VCaP (cell line): Measurements from ENCODE around the gene GXYLT1.
A peak's percentile ranks its signal among the peaks of the same experiment; 100 is the strongest.

Experiments
- H3K27ac ChIP-seq: fragments of 450-650 bp; 2 replicates; pipeline ENCODE4 v1.5.1; 2017
- TF ChIP-seq, protein P1 (sequence below): fragments of 450-650 bp; conservative IDR thresholded peaks from 2 replicates; pipeline ENCODE4 v1.5.1; 2017; ENCODE audit warnings: mild to moderate bottlenecking, moderate library complexity

Gene GXYLT1

DNA sequence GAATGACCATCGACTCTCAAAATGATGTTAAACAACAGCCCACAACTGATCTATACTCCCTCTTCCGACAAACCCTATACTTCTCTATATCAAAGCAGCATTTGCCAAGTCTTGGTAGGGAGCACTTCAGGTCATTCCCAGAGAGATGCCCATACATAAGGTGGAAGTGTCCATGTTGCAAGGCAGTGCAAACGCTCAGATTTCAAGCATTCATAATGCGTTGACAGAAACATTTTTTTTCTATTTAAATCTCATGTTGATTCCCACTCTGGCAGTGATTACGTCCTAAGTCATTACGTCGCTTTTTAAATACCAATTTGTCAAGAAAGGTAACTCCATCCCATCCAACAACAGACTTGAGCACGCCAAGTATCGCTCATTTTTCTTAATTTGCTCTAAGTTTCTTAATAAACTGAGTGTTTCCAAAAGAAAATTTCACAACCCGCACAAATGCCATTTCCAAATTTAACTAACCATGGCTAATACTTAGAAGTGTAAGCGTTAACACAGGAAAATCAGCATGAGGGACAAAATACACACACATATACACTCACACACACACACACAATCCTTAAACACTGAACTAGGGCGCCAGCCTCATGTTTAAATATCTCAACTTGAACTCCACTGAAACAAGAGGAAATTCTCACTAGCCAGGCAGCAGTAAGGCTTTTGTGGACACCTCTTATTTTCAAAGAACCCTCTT, 1.1 kb downstream of the GXYLT1 start:
- H3K27ac ChIP-seq, result peak overlapping the region; percentile 93
- TF ChIP-seq, protein P1, sequence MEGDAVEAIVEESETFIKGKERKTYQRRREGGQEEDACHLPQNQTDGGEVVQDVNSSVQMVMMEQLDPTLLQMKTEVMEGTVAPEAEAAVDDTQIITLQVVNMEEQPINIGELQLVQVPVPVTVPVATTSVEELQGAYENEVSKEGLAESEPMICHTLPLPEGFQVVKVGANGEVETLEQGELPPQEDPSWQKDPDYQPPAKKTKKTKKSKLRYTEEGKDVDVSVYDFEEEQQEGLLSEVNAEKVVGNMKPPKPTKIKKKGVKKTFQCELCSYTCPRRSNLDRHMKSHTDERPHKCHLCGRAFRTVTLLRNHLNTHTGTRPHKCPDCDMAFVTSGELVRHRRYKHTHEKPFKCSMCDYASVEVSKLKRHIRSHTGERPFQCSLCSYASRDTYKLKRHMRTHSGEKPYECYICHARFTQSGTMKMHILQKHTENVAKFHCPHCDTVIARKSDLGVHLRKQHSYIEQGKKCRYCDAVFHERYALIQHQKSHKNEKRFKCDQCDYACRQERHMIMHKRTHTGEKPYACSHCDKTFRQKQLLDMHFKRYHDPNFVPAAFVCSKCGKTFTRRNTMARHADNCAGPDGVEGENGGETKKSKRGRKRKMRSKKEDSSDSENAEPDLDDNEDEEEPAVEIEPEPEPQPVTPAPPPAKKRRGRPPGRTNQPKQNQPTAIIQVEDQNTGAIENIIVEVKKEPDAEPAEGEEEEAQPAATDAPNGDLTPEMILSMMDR, result no peak

DNA sequence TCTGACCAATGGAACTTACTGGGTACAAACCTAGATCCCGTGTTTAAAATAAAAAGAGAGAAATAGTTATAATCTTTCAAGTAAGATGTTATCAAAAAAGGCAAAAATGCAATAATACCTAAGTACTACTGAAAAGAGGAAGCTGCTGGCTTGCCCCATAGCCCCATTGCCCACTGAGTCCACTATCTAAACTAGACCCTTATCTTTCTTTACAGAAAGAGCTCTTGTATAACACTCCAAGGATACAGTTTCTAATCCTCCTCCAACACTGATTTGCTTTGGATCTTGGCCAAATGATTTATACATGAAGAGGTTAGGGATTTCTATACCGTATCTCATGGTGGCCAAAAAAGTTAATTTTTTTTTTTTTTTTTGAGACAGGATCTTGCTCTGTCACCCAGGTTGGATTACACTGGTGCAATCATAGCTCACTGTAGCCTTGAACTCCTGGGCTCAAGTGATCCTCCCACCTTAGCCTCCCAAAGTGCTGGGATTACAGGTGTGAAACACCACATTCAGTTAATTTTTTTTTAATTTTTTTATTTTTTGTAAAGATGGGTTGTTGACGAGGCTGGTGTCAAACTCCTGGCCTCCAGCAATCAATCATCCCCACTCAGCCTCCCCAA, 2.6 kb downstream of the GXYLT1 start:
- no peak overlapping the region for H3K27ac ChIP-seq
- TF ChIP-seq, protein P1, result no peak

DNA sequence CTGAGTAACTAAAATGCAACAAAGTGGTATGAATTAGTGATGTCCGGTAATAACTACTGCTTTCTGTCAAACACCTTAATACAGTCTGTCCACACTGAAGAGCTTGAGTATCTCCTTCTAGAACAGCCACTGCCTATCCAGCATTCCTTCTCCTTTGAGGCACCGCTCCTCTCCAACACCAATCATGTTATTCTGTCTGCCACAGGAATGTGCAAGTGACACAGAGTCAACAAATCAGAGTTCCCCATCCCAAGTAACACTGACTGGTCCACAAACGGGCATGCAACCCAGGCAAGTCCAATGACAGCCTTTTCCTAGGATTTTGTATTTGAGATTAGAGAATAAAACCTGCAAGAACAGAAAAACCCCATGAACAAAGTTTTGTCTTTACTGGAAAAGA, 3.8 kb downstream of the GXYLT1 start:
- no peak overlapping the region for H3K27ac ChIP-seq
- TF ChIP-seq, protein P1, result no peak

DNA sequence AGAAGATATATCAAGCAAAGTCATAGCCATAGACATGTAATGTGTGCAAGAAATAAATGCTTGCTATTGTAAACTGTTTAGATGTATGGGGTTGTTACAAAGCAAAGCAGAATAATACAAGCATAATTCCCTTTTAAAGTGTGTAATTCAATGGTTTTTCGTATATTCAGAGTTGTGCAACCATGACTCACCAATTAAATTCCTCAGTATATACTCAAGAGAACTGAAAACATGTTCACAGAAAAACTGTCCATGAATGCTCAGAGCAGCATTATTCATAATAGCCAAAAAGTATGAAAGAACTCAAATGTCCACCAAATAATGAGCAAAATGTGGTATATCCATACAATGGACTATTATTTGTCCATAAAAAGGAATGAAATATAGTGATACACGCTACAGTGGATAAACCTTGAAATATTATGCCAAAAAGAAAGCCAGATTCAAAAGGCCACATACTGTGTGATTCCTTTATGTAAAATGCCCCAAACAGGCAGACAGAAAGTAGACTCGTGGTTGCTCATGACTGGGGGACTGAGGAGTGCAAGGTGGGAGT, 9.3 kb downstream of the GXYLT1 start:
- TF ChIP-seq, protein P1, result no peak
- H3K27ac ChIP-seq, result no peak overlapping the region

DNA sequence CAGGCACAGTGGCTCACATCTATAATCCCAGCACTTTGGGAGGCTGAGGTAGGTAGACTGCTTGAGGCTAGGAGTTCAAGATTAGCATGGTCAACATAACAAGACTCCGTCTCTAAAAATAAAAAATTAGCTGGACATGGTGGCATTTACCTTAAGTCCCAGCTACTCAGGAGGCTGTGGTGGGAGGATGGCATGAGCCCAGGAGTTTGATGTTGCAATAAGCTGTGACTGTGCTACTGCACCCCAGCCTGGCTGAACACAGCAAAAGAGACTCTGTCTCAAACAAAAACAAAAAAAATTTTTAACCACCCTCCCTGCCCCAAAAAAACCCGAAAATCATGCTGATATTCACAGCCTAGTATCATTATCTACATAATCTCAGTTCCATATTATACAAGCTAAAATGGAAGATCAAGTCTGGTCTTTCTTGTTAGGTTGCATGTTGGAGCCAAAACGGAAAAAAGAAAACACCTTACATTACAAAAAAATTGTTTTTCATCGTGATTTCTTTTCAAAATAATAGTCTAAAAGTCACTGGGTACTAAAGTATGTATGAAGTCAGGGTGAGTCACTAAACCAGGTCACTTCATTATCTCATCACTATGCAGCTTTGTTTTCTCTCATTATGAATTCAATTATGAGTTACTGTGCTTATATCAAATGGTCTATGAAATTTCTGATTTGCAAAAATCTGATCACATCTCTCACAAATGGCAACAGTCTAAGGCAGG, 13.8 kb downstream of the GXYLT1 start:
- TF ChIP-seq, protein P1, result no peak
- H3K27ac ChIP-seq, result no peak overlapping the region

DNA sequence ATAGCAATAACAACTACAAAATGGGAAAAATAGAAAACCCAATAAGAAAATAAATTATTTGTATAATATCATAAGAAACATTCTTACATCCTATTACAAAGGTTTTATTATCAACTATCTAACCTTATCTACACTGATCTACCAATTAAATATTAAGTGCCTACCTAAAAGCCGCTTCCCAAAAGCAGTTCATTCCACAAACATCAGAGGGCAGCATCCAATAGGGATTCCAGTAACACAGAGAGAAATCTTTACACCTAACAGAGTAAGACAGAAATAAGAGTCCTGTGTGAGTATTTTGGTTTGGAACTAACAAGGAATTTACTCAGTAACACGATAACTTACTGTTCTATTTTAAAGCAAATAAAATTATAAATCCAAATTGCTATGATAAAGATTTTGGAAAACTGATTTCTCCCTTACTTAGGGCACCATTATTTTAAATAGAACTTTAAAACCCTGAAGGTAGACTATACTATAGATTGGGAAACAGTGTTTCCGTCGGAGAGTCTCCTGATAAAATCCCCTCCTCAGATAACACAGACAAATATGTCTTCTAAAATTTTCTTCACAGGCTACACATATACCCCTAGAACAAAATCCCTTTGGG, 15.0 kb downstream of the GXYLT1 start:
- H3K27ac ChIP-seq, result no peak overlapping the region
- TF ChIP-seq, protein P1, result peak; percentile 93

DNA sequence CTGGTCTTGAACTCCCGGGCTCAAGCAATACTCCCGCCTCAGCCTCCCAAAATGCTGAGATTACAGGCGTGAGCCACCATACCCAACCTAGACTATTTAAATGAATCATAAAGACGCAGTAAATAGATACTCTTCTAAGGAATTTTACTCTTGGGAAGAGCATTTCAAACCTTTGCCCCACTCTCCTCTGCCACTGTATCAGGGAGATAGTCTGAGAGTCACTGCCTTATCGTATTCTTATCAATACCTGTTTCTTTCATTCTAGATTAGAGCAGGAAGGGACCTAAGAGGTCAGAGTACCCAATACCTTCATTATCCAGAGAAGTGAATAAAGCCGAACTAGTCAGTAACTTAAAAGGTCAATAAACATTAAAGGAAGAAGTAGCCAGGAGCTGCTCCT, 15.8 kb downstream of the GXYLT1 start:
- TF ChIP-seq, protein P1, result no peak
- H3K27ac ChIP-seq, result no peak overlapping the region
